Omental fat pad (tissue), 4 donors: ENCODE measurements around the gene TNPO3. TPM values are rescaled to one million over a fixed set of nuclear protein-coding genes. Genes with fewer than 3 reads are reported as not detected.

Experiments used
- ATAC-seq: fragments of 150-250 bp; one replicate; pipeline ENCODE4 v1.9.1; 2016; ENCODE audit warnings: mild to moderate bottlenecking, moderate library complexity; ENCODE audit not compliant: low FRiP score
- DNase-seq: peaks from one replicate; pipeline ENCODE4 v3.0.0-alpha.2; 2019; ENCODE audit warnings: low spot score
- CTCF ChIP-seq, 3 donors: fragments of 450-650 bp; IDR thresholded peaks; one replicate each; pipeline ENCODE4 v1.5.1; 2016 to 2017; ENCODE audit warnings: antibody characterized with exemption in 3 of 3, mild to moderate bottlenecking in 3 of 3, moderate library complexity in 2 of 3
- total RNA-seq, 4 donors: library from RNA; depleted of rRNA; stranded (reverse); fragments of >200 nt; gene quantifications; one replicate each; pipeline ENCODE4 v1.1.0, GENCODE V29; 2016

Gene TNPO3
- total RNA-seq, 4 donors from 2014 or later: 34.1 to 45.9 (median 41.1) TPM

GRCh38 chr7:128911423-128912031 is 143.4 kb downstream of the TNPO3 start:
- no peak for TF ChIP-seq CTCF (IDR thresholded peaks at IDR 0.05)
- ATAC-seq (no peak), DNase-seq (peak; percentile 9)

- no peak for ATAC-seq
- TF ChIP-seq CTCF (IDR thresholded peaks at IDR 0.05): no peak
- DNase-seq: no peak
These were observed 144.4 kb downstream of the TNPO3 start, which contains the start of gene KCP for GRCh38 chr7:128910569-128910945. Gene KCP (minus strand): TSS chr7:128910709. CDS start chr7:128910676, 33 bp downstream.

GRCh38 chr7:128909625-128910568 is 145.0 kb downstream of the TNPO3 start:
- no peak for TF ChIP-seq CTCF (IDR thresholded peaks at IDR 0.05)
- no peak for ATAC-seq

GRCh38 chr7:128908750-128909624 is 145.9 kb downstream of the TNPO3 start:
- DNase-seq: no peak
- ATAC-seq: no peak
- TF ChIP-seq CTCF (IDR thresholded peaks at IDR 0.05): no peak

More at GRCh38 chr7:128909625-128910568, 145.0 kb downstream of the TNPO3 start:
- DNase-seq: no peak

GRCh38 chr7:128906766-128907559 is 147.9 kb downstream of the TNPO3 start:
- no peak for TF ChIP-seq CTCF (IDR thresholded peaks at IDR 0.05)
- DNase-seq (peak; percentile 14), ATAC-seq (no peak)
